NB4 (cell line): ENCODE results near the gene AMPD3.

Experiments used
- POLR2A ChIP-seq: IDR thresholded peaks from 2 replicates; pipeline ENCODE4 v1.6.1; 2011; ENCODE audit warnings: mild to moderate bottlenecking; ENCODE audit not compliant: insufficient read length; ENCODE audit errors: extremely low read depth
- TF ChIP-seq, protein P1 (sequence below): IDR thresholded peaks from one replicate; pipeline ENCODE4 v1.5.1; 2012; ENCODE audit warnings: low read depth, low read length

- TF ChIP-seq, protein P1, sequence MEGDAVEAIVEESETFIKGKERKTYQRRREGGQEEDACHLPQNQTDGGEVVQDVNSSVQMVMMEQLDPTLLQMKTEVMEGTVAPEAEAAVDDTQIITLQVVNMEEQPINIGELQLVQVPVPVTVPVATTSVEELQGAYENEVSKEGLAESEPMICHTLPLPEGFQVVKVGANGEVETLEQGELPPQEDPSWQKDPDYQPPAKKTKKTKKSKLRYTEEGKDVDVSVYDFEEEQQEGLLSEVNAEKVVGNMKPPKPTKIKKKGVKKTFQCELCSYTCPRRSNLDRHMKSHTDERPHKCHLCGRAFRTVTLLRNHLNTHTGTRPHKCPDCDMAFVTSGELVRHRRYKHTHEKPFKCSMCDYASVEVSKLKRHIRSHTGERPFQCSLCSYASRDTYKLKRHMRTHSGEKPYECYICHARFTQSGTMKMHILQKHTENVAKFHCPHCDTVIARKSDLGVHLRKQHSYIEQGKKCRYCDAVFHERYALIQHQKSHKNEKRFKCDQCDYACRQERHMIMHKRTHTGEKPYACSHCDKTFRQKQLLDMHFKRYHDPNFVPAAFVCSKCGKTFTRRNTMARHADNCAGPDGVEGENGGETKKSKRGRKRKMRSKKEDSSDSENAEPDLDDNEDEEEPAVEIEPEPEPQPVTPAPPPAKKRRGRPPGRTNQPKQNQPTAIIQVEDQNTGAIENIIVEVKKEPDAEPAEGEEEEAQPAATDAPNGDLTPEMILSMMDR = no peak
- no peak for TF ChIP-seq POLR2A
Observed at GRCh38 chr11:10543782-10544181, 88.7 kb downstream of the AMPD3 start.
